Stimulated activated CD4-positive, alpha-beta T cell treated with anti-CD3 and anti-CD28 coated beads, Interleukin-2, amount 100 ng/mL, for 24 hours (primary cell): ENCODE data around the gene KLK8.
"Not testable (repeated sequence)": the region's sequence is repeated elsewhere in the genome, so short reads cannot be mapped to it uniquely, and the experiment has no call there.

Experiments used
- DNase-seq, 2 donors: peaks; one replicate each; pipeline ENCODE4 v3.0.0-alpha.2; 2020

Gene KLK8

DNA sequence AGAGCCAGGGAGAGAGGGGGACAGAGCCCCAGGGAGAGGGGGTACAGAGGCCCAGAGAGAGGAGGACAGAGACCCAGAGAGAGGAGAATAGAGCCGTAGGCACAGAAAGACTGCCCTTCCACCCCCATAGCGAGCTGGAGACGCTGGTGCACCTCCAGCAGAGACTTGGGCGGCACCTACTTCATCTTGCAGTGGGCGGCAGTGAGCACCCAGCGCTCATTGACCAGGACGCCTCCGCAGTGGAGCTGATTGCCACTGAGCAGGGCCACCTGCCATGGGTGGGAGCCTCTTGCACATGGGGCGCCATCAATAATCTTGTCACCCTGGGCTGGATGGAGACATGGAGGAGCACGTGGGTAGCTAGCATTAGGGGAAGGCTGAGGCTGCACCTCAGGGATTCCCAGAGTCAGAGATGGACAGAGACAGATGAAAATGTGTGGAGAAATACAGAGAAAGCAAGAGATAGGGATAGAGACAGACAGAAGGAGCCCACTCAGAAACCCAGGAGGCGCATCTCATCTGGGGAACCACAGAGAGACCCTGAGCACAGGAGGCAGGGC is 19.7 kb downstream of the KLK8 start:
- no peak for DNase-seq

DNA sequence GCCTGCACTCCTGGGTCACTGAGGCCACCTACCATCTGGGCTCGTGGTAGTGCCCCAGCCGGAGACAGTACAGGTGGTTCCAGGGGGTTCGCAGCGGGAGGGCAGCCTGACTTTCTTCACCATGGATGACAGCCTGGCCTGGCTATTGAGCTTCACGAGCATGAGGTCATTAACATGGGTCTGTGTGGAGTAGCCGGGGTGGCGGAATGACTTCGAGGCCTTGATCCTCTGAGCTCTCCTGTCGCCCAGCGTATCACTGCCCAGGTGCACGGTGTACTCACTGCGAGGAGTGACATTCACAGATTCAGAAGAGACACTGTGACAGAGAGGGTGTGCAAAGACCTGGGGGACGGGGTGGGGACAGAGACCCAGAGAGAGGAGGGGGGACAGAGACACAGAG is 21.2 kb downstream of the KLK8 start:
- no peak for DNase-seq

DNA sequence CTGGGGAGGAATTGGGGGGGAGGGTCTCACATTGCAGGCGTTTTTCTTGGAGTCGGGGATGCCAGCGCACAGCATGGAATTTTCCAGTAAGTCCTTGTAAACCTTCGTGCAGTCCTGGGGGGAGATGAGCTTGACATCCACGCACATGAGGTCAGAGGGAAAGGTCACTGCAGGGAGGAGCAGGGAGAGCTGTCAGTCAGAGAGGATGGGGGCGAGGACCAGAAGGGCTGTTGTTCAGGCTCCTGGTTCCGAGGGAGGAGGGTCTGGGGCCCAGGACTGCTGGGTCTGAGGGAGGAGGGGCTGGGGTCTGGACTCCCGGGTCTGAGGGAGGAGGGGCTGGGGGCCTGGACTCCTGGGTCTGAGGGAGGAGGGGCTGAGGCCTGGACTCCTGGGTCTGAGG is 21.6 kb downstream of the KLK8 start:
- no peak for DNase-seq

GRCh38 chr19:50978772-50979390 is 22.5 kb downstream of the KLK8 start:
- DNase-seq: no peak

DNA sequence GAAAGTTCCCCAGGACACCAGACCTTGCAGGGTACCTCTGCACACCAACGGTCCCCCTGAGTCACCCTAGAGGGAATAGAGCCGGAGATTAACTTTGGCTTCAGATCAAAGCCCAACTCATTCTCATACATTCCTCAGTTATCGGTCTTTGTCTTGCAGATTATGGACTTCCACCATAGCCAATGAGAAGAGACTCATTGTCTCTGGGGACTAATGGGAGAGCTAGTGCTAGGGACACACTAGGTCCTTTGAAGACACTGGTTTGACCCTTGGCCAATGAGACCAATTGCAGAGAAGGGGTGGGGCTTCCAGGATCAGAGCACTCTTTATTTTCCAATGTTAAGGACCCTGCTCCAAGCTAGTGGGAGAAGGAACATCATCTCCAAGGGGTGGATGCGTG is 23.8 kb downstream of the KLK8 start:
- no peak for DNase-seq

- no peak for DNase-seq
Measured at GRCh38 chr19:50975766-50976165, 25.6 kb downstream of the KLK8 start.

- DNase-seq: no peak
Measured at GRCh38 chr19:50974702-50975556, 26.5 kb downstream of the KLK8 start.

DNA sequence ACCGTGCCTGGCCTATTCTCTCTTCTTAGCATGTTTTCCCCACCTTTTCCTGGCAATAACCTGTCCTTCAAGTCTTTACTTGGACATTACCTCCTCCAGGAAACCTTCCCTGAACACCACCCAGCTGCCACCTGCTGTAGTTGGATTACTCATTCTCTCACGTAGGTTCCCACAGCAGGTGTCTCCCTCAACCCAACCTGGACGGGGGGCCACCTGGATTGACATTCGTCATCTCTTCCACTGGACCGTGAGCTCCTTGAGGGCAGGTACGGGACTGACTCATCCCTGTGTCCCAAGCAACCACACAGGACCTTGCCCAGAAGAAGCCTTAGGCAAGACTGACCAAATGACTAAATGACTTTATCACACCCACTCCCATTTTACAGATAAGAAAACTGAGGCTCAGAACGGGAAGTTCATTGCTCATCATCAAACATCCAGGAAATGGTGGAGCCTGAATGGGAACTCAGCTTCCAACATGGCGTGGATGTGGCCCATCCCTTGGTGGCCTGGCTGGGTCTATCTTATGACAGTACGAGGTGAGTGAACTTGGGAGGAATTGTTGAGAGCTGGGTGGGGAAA is 28.5 kb downstream of the KLK8 start:
- no peak for DNase-seq

- not testable (repeated sequence) for DNase-seq
Measured at GRCh38 chr19:50969810-50970209, 31.6 kb downstream of the KLK8 start.

- no peak for DNase-seq
Measured at GRCh38 chr19:50969413-50969760, 32.0 kb downstream of the KLK8 start, which contains the start of gene KLK6. Gene KLK6, minus strand, starts transcription at chr19:50969591. Its CDS starts 1,487 bp downstream, at chr19:50968104.

DNA sequence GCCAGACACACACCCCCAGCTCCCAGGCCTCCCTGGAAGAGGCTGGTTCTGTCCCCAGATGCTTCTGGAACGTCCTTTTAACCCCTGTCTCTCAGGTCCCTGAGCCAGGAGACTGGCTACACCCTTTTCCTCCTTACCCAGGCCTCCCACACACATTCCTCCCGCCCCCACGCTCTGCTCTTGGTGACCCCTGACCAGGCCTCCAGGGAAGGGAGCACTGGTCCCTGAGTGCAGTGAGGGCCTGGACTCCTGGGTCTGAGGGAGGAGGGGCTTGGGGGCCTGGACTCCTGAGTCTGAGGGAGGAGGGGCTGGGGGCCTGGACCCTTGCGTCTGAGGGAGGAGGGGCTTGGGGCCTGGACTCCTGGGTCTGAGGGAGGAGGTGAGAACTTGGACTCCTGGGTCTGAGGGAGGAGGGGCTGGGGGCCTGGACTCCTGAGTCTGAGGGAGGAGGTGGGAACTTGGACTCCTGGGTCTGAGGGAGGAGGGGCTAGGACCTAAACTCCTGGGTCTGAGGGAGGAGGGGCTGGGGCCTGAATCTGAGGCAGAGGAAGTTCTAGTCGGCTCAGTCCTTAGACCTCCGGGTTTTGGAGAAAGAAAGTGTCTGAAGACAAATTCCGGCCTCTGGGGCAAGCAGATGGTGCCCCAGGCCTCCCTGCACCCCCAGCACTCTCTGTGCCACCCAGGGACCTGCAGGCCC is 32.5 kb downstream of the KLK8 start:
- DNase-seq: no peak

DNA sequence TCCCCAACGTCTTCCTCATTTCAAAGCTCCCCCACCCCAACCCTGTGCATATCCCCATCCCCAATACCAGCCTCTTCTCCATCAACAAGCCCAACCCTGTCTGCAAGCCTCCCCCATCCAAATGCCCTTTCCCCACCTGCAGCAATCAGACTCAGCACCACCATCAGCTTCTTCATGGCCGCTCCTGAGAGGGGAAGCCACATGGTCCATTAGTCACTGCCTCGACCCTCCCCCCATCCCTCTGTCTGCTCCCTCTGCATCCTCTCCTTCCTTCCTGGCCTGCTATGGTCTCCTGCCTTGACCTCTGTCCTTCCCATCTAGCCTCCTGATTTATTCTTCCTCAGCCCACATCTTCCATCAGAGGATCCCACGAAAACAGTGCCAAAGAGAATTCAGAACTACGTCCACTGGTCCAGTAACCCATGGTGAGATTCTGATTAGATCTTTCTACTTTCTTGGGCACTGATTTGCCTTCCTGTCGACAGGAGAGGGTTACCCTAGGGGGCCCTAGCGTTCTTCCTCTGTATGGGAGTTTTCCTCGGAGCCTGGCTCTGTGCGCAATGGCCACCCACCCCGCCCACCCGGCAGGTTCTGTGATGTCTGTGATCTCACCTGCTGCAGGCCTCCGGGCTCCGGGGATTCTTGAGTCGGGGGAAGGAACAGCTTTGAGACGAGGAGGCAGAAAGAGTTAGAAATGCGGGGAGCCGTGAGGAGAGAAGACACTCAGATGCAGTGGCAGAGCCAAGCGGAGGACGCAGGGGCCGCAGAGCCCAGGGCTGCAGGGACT is 33.3 kb downstream of the KLK8 start:
- DNase-seq: no peak

DNA sequence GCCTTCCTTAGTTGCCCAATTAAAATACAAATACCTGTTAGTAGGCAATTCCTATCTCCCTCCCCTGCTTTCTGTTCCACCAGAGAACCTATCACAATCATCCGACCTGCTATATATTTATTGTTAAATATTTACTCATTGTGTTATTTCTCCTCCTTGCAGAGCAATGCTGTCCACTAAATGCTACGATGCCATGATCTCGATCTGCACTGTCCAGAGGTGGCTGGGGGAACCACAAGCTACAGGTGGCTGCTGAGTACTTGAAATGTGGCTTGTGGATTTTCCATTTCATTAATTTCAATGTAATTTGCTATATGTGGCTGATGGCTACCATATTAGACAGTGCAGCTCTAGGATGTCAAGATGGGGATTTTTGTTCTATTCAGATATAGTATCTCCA is 37.1 kb downstream of the KLK8 start:
- no peak for DNase-seq

DNA sequence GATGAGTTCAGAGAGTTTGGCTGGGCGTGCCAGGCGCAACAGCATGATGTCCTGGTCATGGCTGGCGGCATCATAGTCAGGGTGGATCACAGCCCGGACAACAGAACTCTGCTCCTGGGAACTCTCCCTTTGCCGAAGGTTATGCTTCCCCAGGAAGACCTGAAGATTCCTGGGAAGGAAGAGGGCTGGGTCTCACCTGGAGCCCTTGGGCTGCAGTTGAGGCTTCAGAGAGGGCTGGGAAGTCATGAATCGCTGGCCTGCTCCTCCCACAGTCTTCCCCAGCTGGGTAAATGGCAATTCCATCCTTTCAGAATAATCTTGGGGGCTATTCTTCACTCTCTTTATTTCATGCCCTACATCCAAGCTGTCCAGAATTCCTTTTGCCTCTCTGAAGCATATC is 38.0 kb downstream of the KLK8 start:
- no peak for DNase-seq

DNA sequence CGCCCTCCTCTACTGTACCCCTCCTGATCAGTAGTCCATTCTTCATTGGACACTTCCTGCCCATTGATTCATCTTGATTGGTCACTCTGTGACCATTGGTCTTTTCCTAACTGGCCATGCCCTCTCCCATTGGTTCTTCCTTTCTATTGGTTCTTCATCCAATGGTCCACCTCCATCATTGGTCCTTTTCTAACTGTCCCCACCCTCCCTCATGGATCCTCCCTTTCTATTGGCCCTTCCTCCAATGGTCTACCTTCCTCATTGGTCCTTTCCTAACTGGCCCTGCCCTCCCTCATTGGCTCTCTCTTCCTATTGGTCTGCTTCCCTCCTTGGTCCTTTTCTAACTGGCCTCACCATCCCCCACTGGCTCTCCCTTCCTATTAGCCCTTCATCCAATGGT is 39.2 kb downstream of the KLK8 start:
- no peak for DNase-seq

DNA sequence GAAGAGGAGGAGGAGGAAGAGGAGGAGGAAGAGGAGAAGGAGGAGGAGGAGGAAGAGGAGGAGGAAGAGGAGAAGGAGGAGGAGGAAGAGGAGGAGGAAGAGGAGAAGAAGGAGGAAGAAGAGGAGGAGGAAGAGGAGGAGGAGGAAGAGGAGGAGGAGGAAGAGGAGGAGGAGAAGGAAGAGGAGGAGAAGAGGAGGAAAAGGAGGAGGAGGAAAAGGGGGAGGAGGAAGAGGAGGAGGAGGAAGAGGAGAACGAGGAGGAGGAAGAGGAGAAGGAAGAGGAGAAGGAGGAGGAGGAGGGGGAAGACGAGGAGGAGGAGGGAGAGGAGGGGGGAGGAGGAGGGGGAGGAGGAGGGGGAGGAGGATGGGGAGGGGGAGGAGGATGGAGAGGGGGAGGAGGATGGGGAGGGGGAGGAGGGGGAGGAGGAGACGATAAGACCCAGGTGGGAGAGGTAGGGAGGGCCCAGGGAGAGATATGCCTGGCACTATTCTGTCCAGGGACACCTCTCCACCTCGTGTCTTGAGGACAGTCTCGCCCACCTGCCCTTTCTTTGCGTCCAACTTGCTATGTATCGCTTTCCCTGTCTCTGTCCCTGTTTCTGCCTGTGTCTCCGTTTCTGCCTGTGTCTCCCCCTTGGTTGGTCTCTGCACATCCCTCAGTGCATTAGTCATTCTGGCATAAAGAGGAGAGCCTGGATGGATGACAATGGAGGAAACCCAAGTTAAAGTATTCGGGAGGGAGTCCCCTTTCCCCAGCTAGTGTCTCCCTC is 41.5 kb downstream of the KLK8 start:
- DNase-seq: no peak

DNA sequence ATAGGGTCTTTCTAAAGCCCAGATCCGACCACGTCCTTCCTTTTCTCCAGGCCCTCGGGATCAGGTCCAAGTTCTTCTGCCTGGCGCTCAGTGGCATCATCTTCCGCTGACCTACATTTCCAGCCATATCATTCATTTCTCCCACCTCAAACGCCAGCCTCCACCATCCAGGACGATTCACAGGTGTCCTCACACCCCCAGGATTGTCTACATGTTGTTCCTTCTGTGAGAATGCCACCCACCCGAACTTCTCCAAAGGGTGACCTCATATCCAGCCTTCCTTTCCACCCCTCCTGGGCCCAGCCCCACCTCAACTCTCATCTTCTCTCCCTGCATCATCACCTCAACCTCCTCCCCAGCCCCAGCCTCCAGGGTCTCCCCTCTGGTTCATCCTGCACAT is 43.8 kb downstream of the KLK8 start:
- no peak for DNase-seq

DNA sequence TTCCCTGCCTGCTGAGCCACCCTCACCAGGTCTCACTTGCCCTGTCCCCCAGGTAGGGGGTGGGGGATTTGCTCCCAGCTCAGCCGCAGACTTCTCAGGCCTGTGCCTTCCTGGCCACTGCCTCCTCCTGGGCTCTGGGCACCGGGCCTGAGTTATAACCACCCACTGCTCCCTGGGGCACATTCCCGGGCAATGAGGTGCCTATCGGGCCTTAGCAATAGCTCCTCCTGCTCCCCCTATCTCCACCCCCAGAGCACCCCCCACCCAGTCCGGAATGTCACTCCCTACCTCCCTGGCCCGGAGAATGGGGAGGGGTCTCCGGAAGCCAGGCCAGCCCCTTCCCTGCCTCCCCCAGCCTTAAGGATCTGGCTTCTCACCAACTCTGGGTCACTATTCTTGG is 48.5 kb downstream of the KLK8 start, which contains the start of gene KLK5:
KLK5 (minus strand) TSS at position 129 of the 400 bp plus-strand sequence. CDS start 381 bp downstream, outside the sequence.
- no peak for DNase-seq

GRCh38 chr19:50949861-50950260 is 51.5 kb downstream of the KLK8 start:
- DNase-seq: no peak

DNA sequence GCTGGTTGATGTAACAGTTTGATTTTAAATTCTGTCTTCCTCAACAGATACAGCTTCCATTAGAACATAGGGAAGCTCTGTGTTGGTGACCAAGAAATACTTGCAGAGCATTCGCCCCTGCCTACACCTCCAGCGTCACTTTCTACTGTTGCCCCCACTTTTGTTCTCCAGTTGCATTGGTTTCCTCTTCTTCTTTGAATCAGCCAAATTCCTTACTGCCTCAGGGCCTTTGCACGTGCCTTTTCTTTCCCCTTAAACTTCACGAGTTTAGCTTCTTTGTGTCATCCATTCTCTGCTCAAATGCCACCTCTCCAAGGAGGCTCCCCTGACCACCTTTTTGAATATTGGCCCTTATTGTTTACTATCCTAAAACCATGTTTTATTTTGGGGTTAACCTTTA is 54.3 kb downstream of the KLK8 start:
- DNase-seq: no peak
